VCaP (cell line): Measurements from ENCODE around the gene MYH1.

Experiments
- H3K27ac ChIP-seq: fragments of 450-650 bp; 2 replicates; pipeline ENCODE4 v1.5.1; 2017
- CTCF ChIP-seq: fragments of 450-650 bp; conservative IDR thresholded peaks from 2 replicates; pipeline ENCODE4 v1.5.1; 2017; ENCODE audit warnings: mild to moderate bottlenecking, moderate library complexity

The MYH1 gene

GRCh38 chr17:10518271-10519037 lies at the start of gene MYH1:
Gene MYH1, minus strand, starts transcription at chr17:10518542. Its CDS starts 1,900 bp downstream, at chr17:10516642.
- no peak within 1 kb of the TSS for H3K27ac ChIP-seq

GRCh38 chr17:10563991-10564660 lies 45.8 kb upstream of the MYH1 start:
- TF ChIP-seq CTCF = no peak
- no peak overlapping the region for H3K27ac ChIP-seq

More at GRCh38 chr17:10518271-10519037, at the start of gene MYH1:
- TF ChIP-seq CTCF = no peak

GRCh38 chr17:10558049-10558448 lies 39.7 kb upstream of the MYH1 start:
- no peak for TF ChIP-seq CTCF
- H3K27ac ChIP-seq = no peak overlapping the region

GRCh38 chr17:10557422-10557821 lies 39.1 kb upstream of the MYH1 start:
- TF ChIP-seq CTCF = no peak
- H3K27ac ChIP-seq = no peak overlapping the region

GRCh38 chr17:10556301-10557005 lies 38.1 kb upstream of the MYH1 start:
- no peak for TF ChIP-seq CTCF
- H3K27ac ChIP-seq = no peak overlapping the region

- TF ChIP-seq CTCF = no peak
- no peak overlapping the region for H3K27ac ChIP-seq
Observed at GRCh38 chr17:10550014-10550413, 31.7 kb upstream of the MYH1 start.
